ENCODE measurements around the gene DNM3.

DNM3 gene

GRCh38 chr1:172456344-172456769 is 615.1 kb downstream of the DNM3 start:
- Histone ChIP-seq H3K9me3 (no peaks in the 10 kb centered on the region), H3K36me3 (replicated peaks) (no peaks in the 10 kb centered on the region), H3K4me3 (no peak overlapping the region), H3K4me1 (peaks cover 17% of the 10 kb centered on the region), H3K27me3 (ENCODE audit: low read depth) (no peaks in the 10 kb centered on the region)
- no peak for DNase-seq (ENCODE audit: low spot score in 2 of 2)
- in situ Hi-C loops (cut with MboI; ENCODE audit: low sequenced_read_pairs): loop anchor here (10.0 kb wide), 1 partner anchor 258 kb away; no protein-coding TSS in a partner anchor

- H3K9me3 ChIP-seq: no peaks in the 10 kb centered on the region
- DNase-seq (ENCODE audit: low spot score in 2 of 2): no peak
- peaks cover 26% of the 10 kb centered on the region for H3K4me1 ChIP-seq
- H3K27me3 ChIP-seq (ENCODE audit: low read depth): no peaks in the 10 kb centered on the region
- in situ Hi-C loops (cut with MboI; ENCODE audit: low sequenced_read_pairs): loop anchor here (10.0 kb wide), 1 partner anchor 257 kb away; no protein-coding TSS in a partner anchor
- H3K4me3 ChIP-seq: no peak overlapping the region
- H3K36me3 ChIP-seq (replicated peaks): no peaks in the 10 kb centered on the region
Observed at GRCh38 chr1:172457479-172458130, 616.3 kb downstream of the DNM3 start.

GRCh38 chr1:172460177-172460576 is 618.9 kb downstream of the DNM3 start:
- Histone ChIP-seq H3K36me3 (replicated peaks) (no peaks in the 10 kb centered on the region), H3K9me3 (no peaks in the 10 kb centered on the region), H3K27me3 (ENCODE audit: low read depth) (no peaks in the 10 kb centered on the region), H3K4me3 (no peak overlapping the region), H3K4me1 (peaks cover 26% of the 10 kb centered on the region)
- in situ Hi-C loops (cut with MboI; ENCODE audit: low sequenced_read_pairs): no loop called here
- DNase-seq (ENCODE audit: low spot score in 2 of 2): no peak

- no peaks in the 10 kb centered on the region for H3K27me3 ChIP-seq (ENCODE audit: low read depth)
- in situ Hi-C loops (cut with MboI; ENCODE audit: low sequenced_read_pairs): no loop called here
- H3K36me3 ChIP-seq (replicated peaks): no peaks in the 10 kb centered on the region
- peak; percentile 76 to 89 for DNase-seq (ENCODE audit: low spot score in 2 of 2)
- H3K9me3 ChIP-seq: no peaks in the 10 kb centered on the region
- peaks cover 26% of the 10 kb centered on the region for H3K4me1 ChIP-seq
- H3K4me3 ChIP-seq: no peak overlapping the region
Observed at GRCh38 chr1:172460887-172461315, 619.6 kb downstream of the DNM3 start.

All from HAP-1 (cell line).